GM21390 (cell line): ENCODE results near the gene SETBP1.

Source experiments
- ATAC-seq: cut with Tn5 transposase; IDR thresholded peaks from one replicate; pipeline ENCODE4 v1.9.1; 2021; ENCODE audit not compliant: unreplicated experiment

The SETBP1 gene

DNA sequence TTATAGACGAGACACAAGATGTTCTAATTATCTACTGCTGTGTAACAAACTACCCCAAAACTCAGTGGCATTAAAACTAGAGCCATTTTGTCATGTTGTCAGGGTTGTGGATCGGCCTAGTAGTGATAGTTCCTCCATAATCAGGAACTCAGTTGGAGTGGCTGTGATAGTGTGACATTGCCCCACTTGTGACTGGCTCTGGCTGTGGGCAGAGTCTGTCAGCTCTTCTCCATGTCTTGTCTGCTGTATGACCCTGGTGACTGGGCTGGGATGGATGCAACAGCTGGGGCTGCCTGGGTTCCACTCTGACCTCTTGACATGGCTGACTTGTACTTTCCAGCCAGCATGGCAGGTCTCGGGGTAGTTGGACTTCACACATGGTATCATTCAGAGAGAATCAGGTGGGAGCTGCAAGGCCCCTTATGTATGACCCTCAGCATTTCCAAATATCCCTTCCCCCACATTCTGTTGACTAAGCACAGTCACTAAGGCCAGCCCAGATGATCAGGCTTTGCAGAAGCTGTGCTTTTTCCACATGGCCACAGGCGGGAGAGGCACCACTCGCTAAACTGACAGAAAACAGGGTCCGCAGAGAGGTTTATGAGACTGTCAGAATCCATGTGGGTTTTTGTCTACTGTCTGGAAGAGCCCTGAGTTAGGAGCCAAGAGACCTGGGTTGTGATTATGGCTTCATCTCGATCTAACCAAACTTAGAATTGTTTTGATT is 50.3 kb downstream of the SETBP1 start:
- no peak for ATAC-seq

DNA sequence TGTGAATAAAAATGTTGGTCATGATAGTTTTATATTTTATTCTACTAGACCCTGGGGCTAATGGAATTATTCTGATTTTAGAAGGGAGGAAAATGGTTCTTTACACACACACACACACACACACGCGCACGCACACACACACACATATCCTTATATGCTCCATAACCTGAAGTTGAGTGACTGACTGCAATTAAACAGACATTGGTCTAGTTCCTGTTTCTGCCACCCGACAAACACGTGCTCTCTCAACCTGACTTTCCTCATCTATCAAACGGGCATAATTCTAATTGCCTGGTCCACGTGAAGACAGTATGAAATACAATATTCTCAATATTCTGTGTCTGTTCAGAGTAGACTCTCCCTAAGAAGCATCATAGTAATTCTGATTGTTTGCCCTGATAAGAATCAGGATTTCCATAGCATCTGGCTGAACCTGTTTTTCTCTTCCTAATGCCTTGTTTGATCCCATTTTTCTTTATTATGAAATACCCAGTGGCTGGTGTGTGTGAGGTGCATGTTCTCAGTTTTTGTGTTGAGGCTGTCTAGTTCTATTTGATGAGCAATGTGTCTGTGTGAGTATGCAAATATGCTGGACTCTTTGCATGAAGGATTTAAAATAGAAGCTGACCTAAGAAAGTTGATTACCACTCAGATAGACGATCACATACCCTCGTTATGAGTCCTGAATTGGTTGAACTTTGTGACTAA is 51.0 kb downstream of the SETBP1 start:
- peak; percentile 49 for ATAC-seq

DNA sequence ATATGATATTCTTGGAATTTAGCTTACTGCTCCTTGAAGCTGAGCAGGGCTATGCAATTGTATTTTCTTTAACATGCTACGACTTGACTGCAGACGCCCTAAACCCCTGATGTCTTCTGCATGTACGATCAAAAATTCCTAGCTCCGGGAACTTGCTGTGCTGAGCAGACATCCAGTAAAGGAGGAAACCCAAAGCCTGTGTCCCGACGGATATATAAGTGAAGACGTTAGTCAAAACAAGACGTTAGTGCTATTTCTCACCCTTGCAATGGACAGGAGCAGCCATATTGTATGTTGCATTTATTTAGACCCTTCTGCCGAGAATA is 51.5 kb downstream of the SETBP1 start:
- ATAC-seq = no peak

DNA sequence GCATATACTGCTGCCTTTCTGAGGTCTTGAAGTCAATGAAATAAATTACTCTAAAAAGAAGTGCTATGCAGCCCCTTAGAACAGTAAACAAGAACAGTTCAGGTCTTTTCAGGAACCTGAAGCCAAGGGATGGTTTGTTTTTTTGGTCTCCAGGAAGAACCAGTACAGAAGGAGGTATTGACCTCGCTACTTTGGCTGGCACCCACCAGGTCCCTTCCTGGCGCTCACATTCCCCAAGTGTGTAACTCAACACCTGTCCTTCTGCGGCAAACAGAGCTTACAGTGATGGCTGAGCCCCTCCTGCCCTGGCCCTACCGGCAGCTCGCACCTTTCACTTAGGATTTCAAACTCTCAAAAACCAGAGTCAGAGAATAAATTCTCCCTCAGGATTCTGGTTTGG is 51.9 kb downstream of the SETBP1 start:
- ATAC-seq = no peak

DNA sequence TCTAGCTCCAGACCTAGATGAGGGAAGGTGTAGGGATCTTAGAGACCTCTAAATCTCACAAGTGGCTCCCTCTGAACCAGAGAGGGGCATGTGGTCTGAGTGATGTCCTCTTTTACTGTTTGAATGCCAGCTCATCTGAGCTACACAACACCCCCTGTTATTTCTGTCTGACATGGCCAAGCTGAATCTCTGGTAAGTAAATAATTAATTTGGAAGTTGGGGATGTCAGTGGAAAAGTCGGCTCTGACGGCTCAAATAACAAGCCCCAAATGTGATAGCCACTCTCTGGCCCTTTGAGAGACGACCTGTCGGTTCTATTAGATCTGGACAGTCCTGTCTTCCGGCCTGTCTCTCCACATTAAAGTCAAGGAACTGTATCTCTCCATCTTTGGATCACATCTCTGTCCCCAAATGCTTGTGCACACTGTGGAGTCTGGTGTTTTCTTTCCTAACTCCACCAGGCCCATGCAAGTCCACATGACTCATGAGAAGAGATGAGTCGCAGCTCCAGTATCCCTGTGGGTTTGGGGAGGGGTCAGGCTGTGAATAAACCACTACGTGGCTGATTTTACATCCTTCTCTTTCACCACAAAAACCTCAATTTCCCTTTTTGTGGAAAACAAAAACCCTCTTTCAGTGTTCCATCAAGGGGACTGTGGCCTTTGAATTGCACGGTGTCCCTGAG is 52.5 kb downstream of the SETBP1 start:
- ATAC-seq = no peak

DNA sequence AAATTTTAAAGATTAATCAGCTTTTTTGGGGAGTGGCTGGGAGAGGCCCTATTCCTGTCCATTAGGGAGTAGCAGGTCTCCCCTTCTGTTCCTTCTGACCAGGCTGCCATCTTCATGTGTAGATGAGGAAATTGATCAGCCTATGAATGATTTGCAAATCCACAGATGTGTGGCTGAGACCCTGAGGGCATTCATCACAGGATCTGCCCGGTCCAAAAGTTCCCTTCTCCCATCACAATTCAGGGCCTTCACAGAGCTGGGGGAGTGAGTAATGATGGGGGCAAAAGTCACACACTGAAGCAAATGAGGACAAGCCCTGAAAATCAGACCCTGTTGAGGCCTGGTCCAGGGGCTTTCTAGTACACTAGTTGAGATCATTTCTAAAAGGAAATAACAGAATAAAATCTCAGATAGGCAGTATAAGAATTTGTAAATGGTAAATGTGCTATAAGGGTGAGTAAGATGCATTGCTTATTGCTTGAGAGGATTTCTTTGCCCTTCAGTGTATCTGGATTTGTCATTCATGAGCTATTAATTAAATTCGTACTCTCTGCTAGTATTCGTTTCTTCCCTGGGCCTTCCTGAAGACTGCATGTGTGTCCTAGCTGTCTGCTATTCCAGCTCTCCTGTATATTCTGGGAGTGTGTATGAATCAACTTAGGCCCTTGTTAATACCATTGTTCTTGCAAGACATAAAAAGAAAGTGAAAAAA is 53.2 kb downstream of the SETBP1 start:
- ATAC-seq = no peak

DNA sequence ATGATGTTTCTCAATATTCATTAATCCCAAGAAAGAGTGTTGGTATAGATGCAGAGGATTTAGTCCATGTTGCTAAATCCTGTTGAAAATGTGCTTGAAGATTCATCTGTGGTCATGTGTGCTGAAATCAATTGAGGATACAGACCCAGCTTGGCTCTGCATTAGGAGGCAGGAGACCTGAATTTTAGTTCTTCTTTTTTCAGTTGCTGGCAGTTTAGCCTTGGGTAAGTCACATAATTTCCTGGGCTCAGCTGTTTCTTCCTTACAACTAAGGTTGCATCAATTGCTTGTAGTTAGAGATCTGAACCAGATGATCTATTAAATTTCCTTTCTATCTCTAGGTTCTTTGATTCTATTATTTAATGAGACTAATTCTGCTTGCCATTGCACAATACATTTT is 54.4 kb downstream of the SETBP1 start:
- no peak for ATAC-seq

DNA sequence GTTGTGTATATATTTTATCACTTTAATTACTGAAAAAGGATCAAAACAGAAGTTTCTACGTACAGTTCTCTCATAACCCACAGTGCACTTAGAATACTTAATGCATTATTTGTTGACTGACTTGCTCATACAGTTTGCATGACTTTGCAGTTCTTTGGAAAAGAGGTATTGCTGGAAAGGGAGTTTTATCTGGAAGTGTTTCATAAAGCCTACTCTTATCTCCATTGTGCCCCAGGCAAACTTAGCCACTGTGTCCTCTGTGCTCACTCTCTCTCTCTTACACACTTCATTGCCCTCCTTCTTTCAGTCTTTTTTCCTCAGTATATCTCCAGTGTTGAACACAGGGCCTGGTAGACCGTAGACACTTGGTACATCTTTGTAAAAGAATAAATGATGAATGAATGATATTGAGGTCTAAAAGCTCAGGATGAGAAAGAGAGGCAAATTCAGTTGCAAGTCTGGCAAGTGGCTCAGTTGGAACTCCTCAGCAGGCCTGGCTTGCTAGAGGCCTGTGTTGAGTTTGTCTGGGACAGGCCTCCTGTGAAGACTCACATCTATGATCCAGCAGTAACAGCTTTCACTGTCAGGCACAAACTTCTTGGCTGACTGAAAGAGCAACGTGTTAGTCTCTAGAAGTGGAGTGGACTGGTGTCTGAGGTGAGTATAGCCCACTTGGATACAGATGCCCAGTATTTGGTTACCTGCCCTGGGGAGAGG is 56.1 kb downstream of the SETBP1 start:
- ATAC-seq = no peak

DNA sequence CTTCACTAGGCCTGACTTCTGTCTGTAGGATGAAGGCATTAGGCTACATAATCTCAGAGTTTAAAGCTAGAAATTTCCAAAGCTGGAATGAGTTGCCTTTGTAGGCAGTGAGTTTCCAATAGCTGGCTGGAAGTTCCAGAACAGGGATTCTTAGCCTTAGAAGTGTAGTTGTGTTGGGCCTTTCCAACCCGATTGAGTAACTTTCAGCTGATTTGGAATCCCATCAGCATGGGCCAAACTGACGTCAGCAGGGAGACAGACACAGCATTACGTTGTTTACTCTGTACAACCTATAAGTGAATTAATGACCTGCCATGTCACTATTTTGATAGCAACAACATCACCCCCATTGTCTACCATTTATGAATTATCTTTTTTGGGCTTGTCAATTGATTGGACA is 56.9 kb downstream of the SETBP1 start:
- ATAC-seq = no peak

DNA sequence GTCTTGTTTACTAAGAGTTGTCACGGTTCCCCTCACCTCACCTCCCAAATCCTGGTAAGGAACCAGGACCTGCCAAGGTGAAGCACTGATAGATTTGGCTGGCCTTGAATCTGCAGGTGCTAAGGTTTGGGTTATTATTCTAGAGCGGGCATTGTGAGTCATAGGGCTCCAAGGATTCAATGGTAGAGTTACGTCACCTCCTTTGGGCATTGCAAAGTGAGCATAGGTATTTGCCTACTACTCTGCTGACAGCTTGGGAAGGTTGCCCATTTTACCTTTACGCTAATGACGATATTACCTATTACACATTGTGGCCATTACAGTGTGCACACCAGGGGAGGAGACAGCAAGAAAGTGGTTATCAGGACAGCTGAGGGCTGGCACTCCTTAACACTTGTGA is 59.3 kb downstream of the SETBP1 start:
- ATAC-seq = no peak

DNA sequence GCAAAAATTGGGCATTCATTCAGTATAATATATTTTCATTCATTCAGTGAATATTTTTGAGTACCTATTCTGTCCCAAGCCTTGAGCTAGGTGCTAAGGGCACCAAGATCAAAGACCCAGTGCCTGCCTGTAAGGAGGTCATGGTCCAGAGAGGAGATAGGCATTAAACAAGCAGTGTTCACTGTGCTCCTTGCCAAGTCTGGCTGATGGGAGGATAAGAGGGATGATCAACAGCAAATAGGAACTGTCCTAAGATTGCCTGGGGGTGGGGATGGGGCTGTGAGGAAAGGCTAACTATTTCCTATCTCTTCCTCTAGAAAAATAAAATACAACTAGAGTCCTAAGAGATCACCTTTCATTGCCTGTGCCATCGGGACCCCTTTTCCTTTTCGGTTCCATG is 60.4 kb downstream of the SETBP1 start:
- ATAC-seq = no peak

DNA sequence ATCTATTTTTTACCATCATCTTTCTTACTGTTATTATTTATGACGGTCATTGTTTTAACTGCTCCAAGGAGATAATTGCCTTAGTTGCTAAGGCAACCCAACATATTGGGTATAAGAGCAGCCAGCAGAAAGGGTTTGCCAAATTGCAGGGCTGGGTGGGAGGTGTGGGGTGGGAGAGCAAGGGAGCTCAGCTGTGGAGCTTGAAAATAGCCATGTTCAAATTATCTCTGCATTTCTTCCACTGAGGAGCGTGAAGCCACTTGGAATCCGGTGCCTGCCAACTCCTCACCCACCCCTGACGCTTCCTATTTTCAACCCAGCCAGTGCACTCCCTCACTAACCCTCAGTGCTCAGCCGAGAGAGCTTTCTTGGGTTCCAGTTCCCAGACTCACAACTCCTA is 60.8 kb downstream of the SETBP1 start:
- ATAC-seq = no peak

DNA sequence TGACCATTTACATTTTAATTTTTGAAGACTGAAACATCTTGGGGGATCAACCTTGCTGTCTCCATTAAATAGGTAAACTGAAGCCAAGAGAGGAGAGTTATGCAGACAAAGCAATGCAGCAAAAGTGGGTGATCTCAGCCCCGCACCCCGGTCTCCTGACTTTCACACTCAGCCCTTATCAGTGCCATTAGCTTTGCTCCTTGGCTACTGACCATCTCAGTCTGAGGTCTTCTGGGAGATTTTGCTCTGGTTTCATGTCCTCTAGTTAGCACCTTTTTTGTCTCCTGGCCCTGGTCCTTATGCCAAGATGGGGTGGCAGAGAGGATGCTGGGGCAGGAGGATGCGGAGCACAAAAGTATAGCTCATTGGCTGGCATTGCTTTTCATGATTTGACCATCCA is 61.4 kb downstream of the SETBP1 start:
- ATAC-seq = no peak

DNA sequence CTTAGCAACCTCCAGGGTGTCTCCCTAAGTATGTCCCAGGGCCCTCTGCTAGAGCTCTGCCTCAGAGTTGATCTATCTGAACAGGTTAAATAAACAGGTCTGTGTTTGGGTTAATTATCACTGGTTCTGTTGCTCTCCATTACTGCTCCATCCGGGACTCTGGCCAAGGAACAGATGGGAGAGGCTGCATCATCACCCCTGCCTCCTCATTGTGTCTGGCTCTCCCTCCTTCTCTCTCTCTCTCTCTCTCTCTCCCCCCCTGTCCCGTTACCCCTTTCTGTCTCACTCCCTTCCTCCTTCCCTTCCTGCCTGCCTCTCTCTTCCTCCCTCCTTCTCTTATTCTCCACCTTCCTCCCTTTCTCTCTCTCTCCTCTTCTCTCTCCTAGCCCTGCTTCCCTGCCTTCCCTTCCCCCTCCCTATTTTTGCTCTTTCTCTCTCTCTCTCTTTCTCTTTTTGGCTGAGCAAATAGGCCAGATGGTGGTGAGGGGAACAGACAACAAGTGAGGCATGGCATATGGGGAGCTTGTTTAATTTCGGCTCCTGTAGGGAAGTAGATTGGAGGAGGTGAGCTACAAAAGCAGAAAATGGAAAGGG is 62.1 kb downstream of the SETBP1 start:
- no peak for ATAC-seq

DNA sequence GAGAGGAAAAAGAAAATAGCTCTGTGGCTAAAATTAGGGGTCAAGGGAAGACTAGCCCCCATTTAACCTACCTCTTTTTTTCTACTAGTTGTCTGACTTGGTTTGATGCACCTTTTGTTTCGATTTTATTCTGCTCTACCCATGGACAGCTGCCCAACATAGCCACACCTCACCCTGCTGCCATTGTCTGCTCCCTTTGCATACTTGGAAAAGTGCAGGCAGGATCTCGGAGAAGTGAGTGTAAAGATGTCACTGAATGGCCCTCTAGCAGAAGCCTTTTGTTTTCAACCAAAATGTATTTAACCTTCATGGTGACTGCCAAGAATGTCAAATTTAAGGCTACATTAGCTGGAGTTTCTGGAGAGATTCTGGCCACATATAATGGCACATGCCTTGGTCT is 62.9 kb downstream of the SETBP1 start:
- no peak for ATAC-seq

DNA sequence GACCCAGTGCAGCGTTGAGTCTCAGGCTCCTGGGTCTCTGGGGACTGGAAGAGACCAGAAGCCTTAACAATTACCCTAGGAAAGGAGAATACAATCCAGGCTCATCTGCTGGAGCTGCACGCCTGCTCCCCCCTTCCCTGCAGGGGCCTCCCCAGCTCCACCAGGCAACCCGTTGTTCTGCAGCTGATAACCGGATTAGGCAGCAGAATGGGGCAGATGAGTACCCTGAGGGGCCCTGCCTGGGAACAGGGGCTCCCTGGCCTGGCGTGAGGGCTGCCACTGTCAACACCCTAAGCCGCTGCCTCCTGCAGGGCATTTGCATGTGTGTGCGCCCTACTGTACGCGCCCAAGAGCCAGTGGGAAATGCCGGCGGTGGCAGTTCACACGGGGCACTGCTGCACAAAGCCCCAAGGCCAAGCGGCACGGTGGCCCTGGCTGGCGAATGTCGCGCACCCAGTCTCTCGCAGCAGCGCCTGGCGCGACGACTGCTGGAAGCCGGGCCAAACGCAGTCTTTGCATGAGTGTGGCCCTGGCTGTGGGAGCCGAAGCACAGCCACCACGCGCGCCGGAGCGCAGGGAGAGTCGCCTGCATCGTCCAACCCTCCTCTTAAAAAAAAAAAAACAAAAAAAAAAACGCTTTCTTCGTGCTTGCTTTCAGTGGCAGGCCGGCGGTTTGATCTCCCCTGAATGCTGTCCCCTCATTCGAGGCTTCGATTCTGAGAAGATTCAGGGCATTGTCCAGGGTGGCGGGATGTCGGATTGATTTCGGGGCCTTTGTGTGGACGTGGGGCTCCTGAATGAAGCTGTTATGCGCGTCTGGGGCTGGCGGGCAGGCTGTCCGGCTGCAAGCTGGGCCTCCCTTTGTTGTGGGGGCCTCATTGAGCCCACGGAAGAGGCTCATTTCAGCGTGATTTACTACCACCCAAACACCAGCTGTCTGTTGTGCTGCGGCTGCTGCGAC is 63.8 kb downstream of the SETBP1 start:
- no peak for ATAC-seq

DNA sequence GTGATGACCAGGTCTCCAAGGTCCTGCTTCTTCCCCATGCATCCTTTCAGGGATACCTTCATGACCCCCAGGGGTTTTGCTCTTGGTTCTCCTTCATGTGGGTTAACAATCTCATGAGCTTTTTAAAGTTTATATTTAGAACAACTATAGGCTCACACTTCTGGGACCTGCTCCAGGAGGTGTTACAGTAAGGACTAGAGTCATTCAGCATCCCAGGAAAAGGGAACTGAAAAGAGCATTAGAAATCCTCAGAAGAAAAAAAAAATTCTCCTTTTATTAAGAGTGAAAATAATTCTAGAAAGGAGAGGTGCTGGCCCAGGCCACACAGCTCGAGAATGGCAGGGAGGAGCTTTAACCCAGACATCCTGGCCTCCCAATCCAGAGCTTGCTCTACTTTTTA is 66.5 kb downstream of the SETBP1 start:
- no peak for ATAC-seq

DNA sequence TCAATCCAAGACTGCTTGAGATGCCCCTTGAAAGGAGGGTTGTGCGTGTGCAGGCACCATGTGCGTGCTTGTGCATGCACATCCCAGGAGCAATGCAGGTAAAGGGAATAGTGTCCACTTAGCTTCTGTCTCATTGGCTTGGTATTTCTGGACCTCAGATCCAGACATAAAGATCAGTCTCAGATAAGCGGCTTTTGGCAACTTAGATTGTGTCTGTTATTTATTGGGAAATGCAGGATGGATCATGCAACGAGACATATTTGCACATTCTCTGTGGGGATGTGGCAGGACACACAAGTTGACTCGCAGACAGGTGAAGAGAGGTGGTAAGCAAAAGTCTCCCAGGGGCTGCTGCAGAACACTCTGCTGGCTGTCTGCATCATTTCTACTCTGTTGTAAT is 67.9 kb downstream of the SETBP1 start:
- no peak for ATAC-seq

DNA sequence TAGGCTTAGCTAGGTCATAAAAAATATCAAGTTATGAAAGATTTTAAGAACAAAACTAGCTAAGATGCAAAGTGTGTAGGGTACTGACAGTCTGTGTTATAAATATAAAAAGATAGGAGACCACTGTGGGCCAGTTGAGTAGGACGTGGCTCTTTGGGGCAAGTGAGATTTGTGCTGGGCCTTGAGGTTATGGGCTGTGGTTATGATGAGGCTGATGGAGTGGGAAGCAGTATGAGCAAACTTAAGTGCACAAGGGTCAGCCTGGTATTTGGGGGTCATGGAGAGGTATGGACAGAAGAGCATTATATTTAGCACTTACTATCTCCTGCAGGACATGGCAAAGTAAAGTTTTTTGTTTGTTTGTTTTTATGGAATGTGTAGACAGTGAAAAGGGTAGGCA is 70.1 kb downstream of the SETBP1 start:
- no peak for ATAC-seq

DNA sequence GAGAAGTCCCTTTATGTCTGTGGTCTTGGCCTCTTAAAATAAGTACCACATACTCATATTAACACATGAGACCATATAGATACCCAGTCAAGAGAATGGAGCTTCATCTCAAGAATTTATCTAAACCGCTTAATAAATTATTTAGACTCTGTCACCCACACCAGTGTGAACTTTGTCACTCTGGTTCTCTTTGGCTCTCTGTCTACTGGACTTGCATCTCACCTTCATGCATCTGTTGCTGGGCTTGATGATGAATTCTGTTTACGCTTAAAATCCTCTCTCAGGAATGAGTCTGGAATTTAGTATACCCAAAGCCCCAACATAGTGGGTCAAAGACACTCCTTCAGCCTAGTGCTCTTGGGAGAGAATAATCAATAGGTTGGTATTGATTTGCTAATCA is 73.9 kb downstream of the SETBP1 start:
- no peak for ATAC-seq
